Erythroblast (primary cell): ENCODE measurements around the gene TTC7B.

Experiments
- GATA1 ChIP-seq: IDR thresholded peaks from 2 replicates; pipeline ENCODE4 v1.6.1; 2011; ENCODE audit warnings: low read depth, mild to moderate bottlenecking, control low read depth, low read length, moderate library complexity
- POLR2A ChIP-seq: IDR thresholded peaks from 2 replicates; pipeline ENCODE4 v1.6.1; 2011; ENCODE audit warnings: mild to moderate bottlenecking, low read length

DNA sequence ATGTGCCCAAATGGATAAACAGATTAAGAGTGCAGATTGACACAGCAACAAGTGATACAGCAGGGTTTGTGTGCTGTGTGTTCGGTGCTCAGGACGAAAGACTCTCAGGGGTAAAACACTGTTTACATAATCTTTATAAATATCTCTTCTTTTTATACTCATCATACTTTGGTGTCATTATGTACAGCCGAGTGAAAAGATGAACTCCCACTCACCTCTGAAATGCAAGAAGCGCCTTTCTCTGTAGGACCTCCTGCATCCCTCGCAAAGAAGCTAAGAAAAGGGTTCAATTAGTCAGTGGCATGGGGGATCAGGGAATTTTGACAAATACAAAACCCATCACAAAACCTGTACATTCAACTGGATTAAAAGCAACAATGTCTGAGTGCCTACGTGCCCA, 163.6 kb downstream of the TTC7B start:
- TF ChIP-seq POLR2A (no peak), GATA1 (no peak)
